Upper lobe of left lung (tissue), 4 donors: ENCODE results near the gene CLEC1A.

ENCODE experiments used
- CTCF ChIP-seq, 6 experiments: fragments of 450-650 bp in 4 of 6; fragments of 200-600 bp in 2 of 6; sonication (generic) in 2 of 6; IDR thresholded peaks; one replicate each; pipeline ENCODE4 v1.5.1; 2016 to 2019; ENCODE audit warnings: antibody characterized with exemption in 6 of 6
- EP300 ChIP-seq, 4 donors: sonication (generic); formaldehyde crosslinking; IDR thresholded peaks; one replicate each; pipeline ENCODE4 v1.5.1; 2017; ENCODE audit warnings: antibody characterized with exemption in 4 of 4, control low read depth in 2 of 4
- POLR2AphosphoS5 ChIP-seq, 2 donors: sonication (generic); formaldehyde crosslinking; IDR thresholded peaks; one replicate each; pipeline ENCODE4 v1.5.1; 2017; ENCODE audit warnings: antibody characterized with exemption in 2 of 2

GRCh38 chr12:10068644-10069043 lies 30.1 kb downstream of the CLEC1A start:
- TF ChIP-seq CTCF (IDR thresholded peaks at IDR 0.05), result no peak
- TF ChIP-seq EP300 (IDR thresholded peaks at IDR 0.05), result peak in 1 of 4 donors; percentile 11
- peak in 1 of 2 donors; percentile 70 for TF ChIP-seq POLR2AphosphoS5 (IDR thresholded peaks at IDR 0.05)
